GM10266 (cell line): ENCODE data around the gene LDLRAD4.

ENCODE experiments used
- DNase-seq: peaks from one replicate; pipeline ENCODE4 v3.0.0; 2012; ENCODE audit errors: extremely low spot score
- TF ChIP-seq, protein P1 (sequence below): IDR thresholded peaks from 2 replicates; pipeline ENCODE4 v1.5.1; 2012; ENCODE audit warnings: mild to moderate bottlenecking, low read depth; ENCODE audit not compliant: control insufficient read depth, insufficient read depth; ENCODE audit errors: missing control alignments

The LDLRAD4 gene

DNA sequence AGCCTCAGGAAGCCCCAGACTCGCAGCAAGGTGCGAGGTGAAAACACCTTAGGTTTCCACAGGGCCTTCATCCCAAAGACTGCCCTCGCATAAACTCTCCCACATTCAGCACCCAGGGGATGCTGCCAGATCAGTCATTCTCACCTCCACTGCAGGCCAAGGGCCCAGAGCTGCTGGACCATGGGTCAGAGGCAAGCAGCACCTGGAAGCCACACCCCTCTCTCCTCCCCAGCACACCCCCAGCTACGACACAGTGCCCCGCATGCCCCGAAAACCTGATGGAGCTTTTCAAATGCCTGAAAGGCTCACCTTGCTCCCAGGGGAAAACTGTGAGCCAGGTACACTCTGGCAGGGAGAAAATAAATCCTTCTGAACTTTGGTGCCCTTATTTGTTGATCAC is 31.9 kb upstream of the LDLRAD4 start:
- DNase-seq = no peak
- TF ChIP-seq, protein P1, sequence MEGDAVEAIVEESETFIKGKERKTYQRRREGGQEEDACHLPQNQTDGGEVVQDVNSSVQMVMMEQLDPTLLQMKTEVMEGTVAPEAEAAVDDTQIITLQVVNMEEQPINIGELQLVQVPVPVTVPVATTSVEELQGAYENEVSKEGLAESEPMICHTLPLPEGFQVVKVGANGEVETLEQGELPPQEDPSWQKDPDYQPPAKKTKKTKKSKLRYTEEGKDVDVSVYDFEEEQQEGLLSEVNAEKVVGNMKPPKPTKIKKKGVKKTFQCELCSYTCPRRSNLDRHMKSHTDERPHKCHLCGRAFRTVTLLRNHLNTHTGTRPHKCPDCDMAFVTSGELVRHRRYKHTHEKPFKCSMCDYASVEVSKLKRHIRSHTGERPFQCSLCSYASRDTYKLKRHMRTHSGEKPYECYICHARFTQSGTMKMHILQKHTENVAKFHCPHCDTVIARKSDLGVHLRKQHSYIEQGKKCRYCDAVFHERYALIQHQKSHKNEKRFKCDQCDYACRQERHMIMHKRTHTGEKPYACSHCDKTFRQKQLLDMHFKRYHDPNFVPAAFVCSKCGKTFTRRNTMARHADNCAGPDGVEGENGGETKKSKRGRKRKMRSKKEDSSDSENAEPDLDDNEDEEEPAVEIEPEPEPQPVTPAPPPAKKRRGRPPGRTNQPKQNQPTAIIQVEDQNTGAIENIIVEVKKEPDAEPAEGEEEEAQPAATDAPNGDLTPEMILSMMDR = no peak

DNA sequence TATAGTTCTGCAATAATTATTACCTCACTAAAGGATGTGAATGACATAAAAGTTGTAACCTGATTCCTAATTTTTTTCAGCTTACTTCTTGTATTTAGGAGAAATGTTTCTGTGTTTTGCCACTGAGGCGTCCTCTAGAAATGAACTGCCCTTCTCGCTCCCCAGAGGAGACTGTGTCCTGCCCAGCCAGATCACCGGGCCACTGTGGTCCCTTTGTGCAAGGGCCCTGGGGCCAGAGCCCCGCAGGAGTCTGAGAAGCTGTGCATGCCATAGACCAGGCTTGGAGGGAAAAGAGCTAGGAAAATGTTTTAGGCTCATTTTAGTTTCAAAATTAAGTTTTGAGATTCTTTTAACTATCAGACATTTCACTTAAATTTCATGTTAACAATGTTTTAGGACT is 31.1 kb upstream of the LDLRAD4 start:
- TF ChIP-seq, protein P1 = no peak
- no peak for DNase-seq

DNA sequence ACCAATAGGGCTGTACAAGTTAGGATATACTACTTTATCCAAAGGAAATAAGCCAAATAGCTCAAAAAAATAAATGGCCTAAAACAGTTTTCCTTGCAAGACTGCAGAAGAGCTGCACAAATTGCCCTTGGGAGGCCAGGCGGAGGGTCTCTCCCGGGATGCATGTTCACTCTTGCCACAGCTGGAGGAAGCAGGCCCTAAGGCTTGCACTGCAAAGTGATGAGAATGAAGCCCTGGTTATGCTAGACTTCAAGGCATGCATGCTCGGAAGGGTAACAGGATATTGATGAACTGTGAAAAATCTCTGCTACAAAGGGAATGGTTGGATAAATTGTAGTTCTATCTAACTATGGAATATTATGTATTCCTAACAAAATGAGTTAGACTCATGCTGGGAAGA is 27.5 kb upstream of the LDLRAD4 start:
- TF ChIP-seq, protein P1 = no peak
- no peak for DNase-seq

DNA sequence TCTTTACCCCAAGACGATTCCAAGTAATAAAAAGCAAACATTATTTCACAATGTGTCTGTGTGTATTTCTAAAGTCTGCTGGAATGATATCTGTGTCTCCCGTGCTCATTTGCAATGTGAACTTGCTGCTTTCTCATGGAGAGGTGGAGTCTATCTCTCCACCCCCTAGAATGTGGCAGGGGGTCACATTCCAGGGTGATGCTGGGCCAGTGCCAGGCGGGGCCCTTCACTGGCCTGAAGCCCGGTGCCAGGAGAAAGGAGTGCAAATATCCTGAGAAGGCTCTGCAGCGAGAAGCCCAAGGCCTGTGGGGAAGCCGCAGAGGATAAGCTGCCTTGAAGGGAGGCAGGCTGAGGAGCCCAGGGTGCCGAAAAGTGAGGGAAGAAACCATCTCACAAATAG is 26.8 kb upstream of the LDLRAD4 start:
- DNase-seq = no peak
- TF ChIP-seq, protein P1 = no peak

DNA sequence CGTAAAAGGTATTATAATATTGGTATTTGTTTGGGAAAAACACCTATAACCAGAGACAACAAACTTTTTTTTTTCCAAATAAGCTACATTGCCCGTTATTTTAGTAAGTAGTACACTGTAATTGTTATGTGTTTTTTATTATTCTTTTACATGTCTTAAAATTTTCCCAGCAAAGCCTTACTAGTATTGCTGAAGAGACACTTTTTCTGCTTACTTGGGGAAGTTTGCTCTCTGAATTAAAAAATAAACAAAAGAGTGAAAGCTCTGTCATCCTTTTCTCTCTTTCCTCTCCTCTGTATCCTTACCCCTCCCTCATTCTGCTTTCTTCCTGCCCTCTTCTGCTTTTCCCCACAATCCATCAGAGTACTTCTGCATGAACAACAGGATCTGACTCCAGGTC is 25.6 kb upstream of the LDLRAD4 start:
- TF ChIP-seq, protein P1 = no peak
- DNase-seq = no peak

DNA sequence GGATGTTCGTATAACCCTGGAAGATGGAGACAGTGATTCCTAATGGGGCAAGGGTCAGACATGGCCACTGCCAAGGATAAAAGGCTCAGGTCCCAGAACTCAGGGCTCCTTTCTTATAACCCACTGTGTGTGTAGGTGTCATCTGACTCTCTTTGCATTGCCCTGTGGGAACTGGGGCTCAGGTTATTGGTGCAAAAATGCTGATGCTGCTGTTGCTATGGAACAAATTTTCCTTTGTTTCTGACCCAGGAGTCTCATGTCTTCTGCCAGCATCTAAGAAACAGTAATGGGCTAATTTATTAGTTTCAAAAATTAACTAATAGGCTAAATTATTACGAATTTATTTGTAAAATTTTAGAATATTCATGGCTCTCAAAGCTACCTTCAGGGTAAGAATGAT is 24.3 kb upstream of the LDLRAD4 start:
- no peak for DNase-seq
- TF ChIP-seq, protein P1 = no peak

DNA sequence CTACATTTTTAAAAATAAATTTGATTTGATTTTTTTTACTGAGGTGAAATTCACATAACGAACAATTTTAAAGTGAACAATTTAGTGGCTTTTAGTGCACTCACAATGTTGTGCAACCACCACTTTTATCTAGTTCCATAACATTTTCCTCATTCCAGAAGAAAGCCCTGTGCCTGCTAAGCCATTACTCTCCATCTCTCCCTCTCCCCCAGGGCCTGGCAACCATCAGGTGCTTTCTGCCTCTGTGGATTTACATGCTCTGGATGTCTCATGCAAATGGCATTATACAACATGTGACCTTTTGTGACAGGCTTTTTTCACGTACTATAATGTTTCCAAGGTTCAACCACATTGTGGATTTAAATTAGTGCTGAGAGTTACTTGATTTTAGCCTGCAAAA is 19.9 kb upstream of the LDLRAD4 start:
- DNase-seq = no peak
- TF ChIP-seq, protein P1 = no peak
